ENCODE measurements around the gene ESR2.

- TF ChIP-seq CTCF (IDR thresholded peaks at IDR 0.05; ENCODE audit: low read depth, low read length) (no peak), EZH2phosphoT487 (IDR thresholded peaks at IDR 0.05; ENCODE audit: low read depth) (no peak)
Measured at GRCh38 chr14:64062381-64063115, 231.6 kb downstream of the ESR2 start.

Measured in OCI-LY3 (cell line).